LoVo (cell line): Measurements from ENCODE around the gene SMIM41.

Experiments used
- DNase-seq: peaks from one replicate; pipeline ENCODE4 v3.0.0-alpha.2; 2016; ENCODE audit warnings: low spot score

The SMIM41 gene

GRCh38 chr12:52050758-52051541 lies 28.6 kb upstream of the SMIM41 start, which contains the start of gene NR4A1:
Gene NR4A1, plus strand, starts transcription at chr12:52051442. Its CDS starts 2,887 bp downstream, at chr12:52054329.
- peak; percentile 89 for DNase-seq

GRCh38 chr12:52052468-52053186 lies 26.9 kb upstream of the SMIM41 start:
- DNase-seq: no peak

GRCh38 chr12:52053536-52054209 lies 25.8 kb upstream of the SMIM41 start:
- no peak for DNase-seq

GRCh38 chr12:52054231-52054832 lies 25.2 kb upstream of the SMIM41 start:
- DNase-seq: no peak

GRCh38 chr12:52054833-52055730 lies 24.4 kb upstream of the SMIM41 start:
- no peak for DNase-seq

- DNase-seq: no peak
Measured at GRCh38 chr12:52055731-52056711, 23.5 kb upstream of the SMIM41 start.

- DNase-seq: no peak
Measured at GRCh38 chr12:52056801-52057637, 22.5 kb upstream of the SMIM41 start.

- DNase-seq: no peak
Measured at GRCh38 chr12:52057638-52058576, 21.6 kb upstream of the SMIM41 start.

- DNase-seq: no peak
Measured at GRCh38 chr12:52058631-52059361, 20.7 kb upstream of the SMIM41 start.

- DNase-seq: no peak
Measured at GRCh38 chr12:52059582-52060497, 19.7 kb upstream of the SMIM41 start.

- DNase-seq: no peak
Measured at GRCh38 chr12:52060498-52061177, 18.9 kb upstream of the SMIM41 start.

GRCh38 chr12:52061470-52062166 lies 17.9 kb upstream of the SMIM41 start:
- DNase-seq: no peak

- no peak for DNase-seq
Measured at GRCh38 chr12:52062167-52063081, 17.1 kb upstream of the SMIM41 start.
